Osteoblast (primary cell): Measurements from ENCODE around the gene LYST. TPM values are rescaled to one million over a fixed set of nuclear protein-coding genes. Genes with fewer than 3 reads are reported as not detected.
A peak's percentile ranks its signal among the peaks of the same experiment; 100 is the strongest.
"Not testable (repeated sequence)": the region's sequence is repeated elsewhere in the genome, so short reads cannot be mapped to it uniquely, and the experiment has no call there.

Source experiments
- DNase-seq: peaks from one replicate; pipeline ENCODE4 v3.0.0; 2011; ENCODE audit warnings: low spot score, mixed read lengths; ENCODE audit not compliant: insufficient read length; ENCODE audit errors: missing footprints
- H2AFZ ChIP-seq: 2 replicates; pipeline ENCODE4 v1.6.0; 2011; ENCODE audit warnings: mild to moderate bottlenecking, low read length
- H3K27ac ChIP-seq: 2 replicates; pipeline ENCODE4 v1.5.1; 2011; ENCODE audit warnings: mild to moderate bottlenecking, low read depth, low read length, moderate library complexity
- H3K27me3 ChIP-seq: 2 replicates; pipeline ENCODE4 v1.6.0; 2012; ENCODE audit warnings: mild to moderate bottlenecking, control low read depth, inconsistent platforms, low read length, moderate library complexity; ENCODE audit not compliant: insufficient read depth
- H3K36me3 ChIP-seq: 2 replicates; pipeline ENCODE4 v1.5.1; 2011; ENCODE audit warnings: mild to moderate bottlenecking, low read length, control low read depth, moderate library complexity; ENCODE audit not compliant: insufficient read depth
- H3K4me1 ChIP-seq: 2 replicates; pipeline ENCODE4 v1.5.1; 2011; ENCODE audit warnings: mild to moderate bottlenecking, low read length, control low read depth, moderate library complexity; ENCODE audit not compliant: insufficient read depth
- H3K4me2 ChIP-seq: 2 replicates; pipeline ENCODE4 v1.6.0; 2011; ENCODE audit warnings: mild to moderate bottlenecking, low read length; ENCODE audit not compliant: insufficient read depth
- H3K4me3 ChIP-seq: fragments of 200-600 bp; sonication (generic); 3 replicates; pipeline ENCODE4 v1.5.1; 2012; ENCODE audit warnings: mild to moderate bottlenecking, low read length, inconsistent platforms; ENCODE audit not compliant: insufficient read depth
- H3K79me2 ChIP-seq: 2 replicates; pipeline ENCODE4 v1.6.0; 2012; ENCODE audit warnings: mild to moderate bottlenecking, low read length, control low read depth, inconsistent platforms; ENCODE audit not compliant: insufficient read depth
- H3K9me3 ChIP-seq: 2 replicates; pipeline ENCODE4 v1.5.1; 2011; ENCODE audit warnings: low read depth, low read length, control low read depth
- H4K20me1 ChIP-seq: 2 replicates; pipeline ENCODE4 v1.6.0; 2012; ENCODE audit warnings: mild to moderate bottlenecking, low read length, control low read depth; ENCODE audit not compliant: insufficient read depth
- CTCF ChIP-seq: IDR thresholded peaks from 2 replicates; pipeline ENCODE4 v1.5.1; 2011; ENCODE audit warnings: mild to moderate bottlenecking, low read depth, low read length, moderate library complexity; ENCODE audit errors: extremely low read depth
- total RNA-seq: library from RNA; depleted of rRNA; stranded (reverse); fragments of >200 nt; gene quantifications from 2 replicates; pipeline ENCODE4 v1.2.3, GENCODE V29; 2012

The LYST gene
- total RNA-seq, 1 donor, result 63.0 TPM

GRCh38 chr1:235642011-235642942, 224.4 kb downstream of the LYST start:
- Histone ChIP-seq H3K27me3 (peaks cover 11% of the 10 kb centered on the region), H3K27ac (no peak overlapping the region), H3K4me2 (peak overlapping the region; percentile 9), H3K4me1 (no peaks in the 10 kb centered on the region), H3K4me3 (peak overlapping the region; percentile 19), H3K9me3 (no peaks in the 10 kb centered on the region), H3K36me3 (no peaks in the 10 kb centered on the region), H3K79me2 (no peaks in the 10 kb centered on the region), H4K20me1 (no peaks in the 10 kb centered on the region), H2AFZ (no peak overlapping the region)
- DNase-seq, result peak; percentile 85
- no peak for TF ChIP-seq CTCF

DNA sequence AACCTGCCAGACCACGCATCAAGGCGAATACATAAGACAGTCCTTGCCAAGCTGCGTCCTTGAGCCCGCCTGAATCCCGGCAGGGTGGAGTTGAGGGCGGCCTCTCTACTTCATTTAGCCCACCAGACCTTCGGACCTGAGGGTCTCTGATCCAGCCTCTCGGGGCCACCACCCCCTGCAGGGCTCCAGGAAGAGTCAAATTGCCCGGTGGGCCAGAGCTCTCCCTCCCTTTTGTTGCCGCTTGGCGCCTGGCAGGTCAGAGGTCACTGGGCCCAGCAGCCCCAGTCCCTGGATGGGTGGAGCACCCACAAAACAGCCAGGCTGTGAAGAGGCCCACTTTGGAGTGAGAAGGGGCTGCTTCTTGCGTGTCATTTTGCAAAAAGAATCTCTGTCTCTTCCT, 226.1 kb downstream of the LYST start:
- no peak for DNase-seq
- no peak overlapping the region for H3K4me3 ChIP-seq
- H3K4me2 ChIP-seq, result no peak overlapping the region
- H3K27me3 ChIP-seq, result peaks cover 7% of the 10 kb centered on the region
- H2AFZ ChIP-seq, result no peak overlapping the region
- TF ChIP-seq CTCF, result no peak
- no peaks in the 10 kb centered on the region for H3K9me3 ChIP-seq
- H3K79me2 ChIP-seq, result no peaks in the 10 kb centered on the region
- no peak overlapping the region for H3K27ac ChIP-seq
- H4K20me1 ChIP-seq, result no peaks in the 10 kb centered on the region
- no peaks in the 10 kb centered on the region for H3K4me1 ChIP-seq
- no peaks in the 10 kb centered on the region for H3K36me3 ChIP-seq

- no peak overlapping the region for H2AFZ ChIP-seq
- no peak for TF ChIP-seq CTCF
- no peak overlapping the region for H3K4me2 ChIP-seq
- H3K79me2 ChIP-seq, result no peaks in the 10 kb centered on the region
- no peak overlapping the region for H3K27ac ChIP-seq
- peaks cover 7% of the 10 kb centered on the region for H3K27me3 ChIP-seq
- H3K36me3 ChIP-seq, result no peaks in the 10 kb centered on the region
- no peaks in the 10 kb centered on the region for H3K9me3 ChIP-seq
- DNase-seq, result no peak
- H3K4me3 ChIP-seq, result no peak overlapping the region
- H4K20me1 ChIP-seq, result no peaks in the 10 kb centered on the region
- no peaks in the 10 kb centered on the region for H3K4me1 ChIP-seq
Measured at GRCh38 chr1:235639226-235640205, 227.2 kb downstream of the LYST start.

DNA sequence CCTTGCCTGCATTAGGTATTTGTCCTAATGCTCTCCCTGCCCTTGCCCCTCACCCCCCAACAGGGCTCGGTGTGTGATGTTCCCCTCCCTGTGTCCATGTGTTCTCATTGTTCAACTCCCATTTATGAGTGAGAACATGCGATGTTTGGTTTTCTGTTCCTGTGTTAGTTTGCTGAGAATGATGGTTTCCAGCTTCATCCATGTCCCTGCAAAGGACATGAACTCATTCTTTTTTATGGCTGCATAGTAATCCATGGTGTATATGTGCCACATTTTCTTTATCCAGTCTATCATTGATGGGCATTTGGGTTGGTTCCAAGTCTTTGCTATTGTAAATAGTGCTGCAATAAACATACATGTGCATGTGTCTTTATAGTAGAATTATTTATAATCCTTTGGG, 228.1 kb downstream of the LYST start:
- H4K20me1 ChIP-seq, H3K36me3 ChIP-seq, H3K4me1 ChIP-seq, H3K27ac ChIP-seq, H3K27me3 ChIP-seq, H2AFZ ChIP-seq, H3K79me2 ChIP-seq, H3K9me3 ChIP-seq, H3K4me3 ChIP-seq, H3K4me2 ChIP-seq, DNase-seq: not testable (repeated sequence)
